Testis (tissue), 3 donors: Measurements from ENCODE around the gene ST3GAL6. TPM values are rescaled to one million over a fixed set of nuclear protein-coding genes. Genes with fewer than 3 reads are reported as not detected.

Experiments used
- DNase-seq: peaks from one replicate; pipeline ENCODE4 v3.0.0-alpha.2; 2019
- H3K27ac ChIP-seq, 2 donors: fragments of 200-600 bp; sonication (generic); one replicate each; pipeline ENCODE4 v1.5.1; 2019
- H3K27me3 ChIP-seq: fragments of 200-600 bp; sonication (generic); one replicate; pipeline ENCODE4 v1.5.1; 2019
- H3K36me3 ChIP-seq: fragments of 200-600 bp; sonication (generic); one replicate; pipeline ENCODE4 v1.5.1; 2017; ENCODE audit warnings: low read depth; ENCODE audit errors: missing control alignments
- H3K4me1 ChIP-seq: fragments of 200-600 bp; sonication (generic); one replicate; pipeline ENCODE4 v1.5.1; 2019
- H3K4me3 ChIP-seq, 2 donors: fragments of 200-600 bp; sonication (generic); one replicate each; pipeline ENCODE4 v1.5.1; 2017 to 2019
- H3K9me3 ChIP-seq: fragments of 200-600 bp; sonication (generic); one replicate; pipeline ENCODE4 v1.5.1; 2017
- POLR2A ChIP-seq: fragments of 450-650 bp; IDR thresholded peaks from one replicate; pipeline ENCODE4 v1.6.1; 2017; ENCODE audit warnings: antibody characterized with exemption, mild to moderate bottlenecking, moderate library complexity
- WGBS, 2 donors: methylation state at CpG; one replicate each; pipeline ENCODE4 v1.1.5; 2018; 5-methylcytosine and 5-hydroxymethylcytosine counted together
- intact Hi-C: fragments of 100-400 bp; cut with DNase I; formaldehyde crosslinking; loops from one replicate; pipeline ENCODE4 v1.15.1; 2023; ENCODE audit warnings: low total_unique reads
- polyA plus RNA-seq: library from polyadenylated mRNA; stranded (reverse); fragments of 350-450 nt; fragmentation: Illumina TruSeq; extraction: RNeasy Lipid Tissue Mini Kit (QIAGEN cat#74804); gene quantifications from one replicate; pipeline ENCODE4 v1.2.3, GENCODE V29; 2014; ENCODE audit warnings: low read depth, low replicate concordance; ENCODE audit not compliant: insufficient read depth
- total RNA-seq, 2 donors: library from RNA; depleted of rRNA; stranded (reverse); fragments of >200 nt; gene quantifications; one replicate each; pipeline ENCODE4 v1.2.3, GENCODE V29; 2016
- TF ChIP-seq, protein P1 (sequence below), 3 experiments: fragments of 450-650 bp in 2 of 3; fragments of 200-600 bp in 1 of 3; sonication (generic) in 1 of 3; IDR thresholded peaks; one replicate each; pipeline ENCODE4 v1.5.1; 2016 to 2019; ENCODE audit warnings: antibody characterized with exemption in 3 of 3, mild to moderate bottlenecking in 2 of 3, moderate library complexity in 1 of 3

The ST3GAL6 gene
- total and polyA plus RNA-seq, 3 donors from 2014 or later: 2.1 to 23.4 (median 3.7) TPM

DNA sequence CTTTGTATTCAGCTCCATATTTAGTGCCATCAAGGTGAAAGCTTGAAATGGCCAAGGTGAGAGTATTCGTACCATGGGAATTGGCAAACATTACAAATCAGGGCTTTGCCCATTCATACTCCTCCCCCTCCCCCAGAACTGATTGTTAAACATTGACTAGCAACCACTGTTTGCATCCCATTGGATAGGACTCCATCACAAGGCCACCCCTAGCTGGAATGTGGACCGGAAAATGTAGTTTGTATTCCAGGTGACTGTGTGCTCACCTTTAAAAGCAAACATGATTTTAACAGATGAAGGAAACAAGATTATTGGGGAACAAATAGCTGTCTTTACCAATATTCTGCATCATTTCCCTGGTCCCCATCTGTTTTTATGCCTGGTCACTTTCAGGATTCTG is 14.1 kb downstream of the ST3GAL6 start:
- 93 to 96% methylated on average over 2 of the region's 2 CpGs for WGBS, 2 donors

DNA sequence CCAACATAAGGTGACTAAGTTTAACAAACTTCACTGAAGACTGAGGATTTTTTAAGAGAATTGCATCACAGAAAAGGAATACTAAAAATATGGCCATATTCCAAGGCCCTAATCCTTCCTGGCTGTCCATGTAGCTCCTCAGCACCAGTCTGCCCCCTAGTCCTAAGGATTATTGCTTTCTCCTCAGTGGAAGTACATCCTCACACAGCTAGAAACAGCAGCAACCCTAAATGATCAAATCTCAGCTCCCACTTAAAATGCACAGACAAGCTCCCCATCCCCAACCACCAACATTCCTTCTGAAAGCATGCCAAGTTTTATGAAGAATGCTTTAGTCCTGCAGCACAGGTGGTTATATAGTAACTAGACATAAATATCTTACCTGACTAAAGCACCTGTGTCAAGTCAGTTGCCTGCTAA is 14.7 kb downstream of the ST3GAL6 start:
- H3K9me3 ChIP-seq: no peaks in the 10 kb centered on the region
- H3K4me3 ChIP-seq: no peak overlapping the region
- TF ChIP-seq, protein P1, sequence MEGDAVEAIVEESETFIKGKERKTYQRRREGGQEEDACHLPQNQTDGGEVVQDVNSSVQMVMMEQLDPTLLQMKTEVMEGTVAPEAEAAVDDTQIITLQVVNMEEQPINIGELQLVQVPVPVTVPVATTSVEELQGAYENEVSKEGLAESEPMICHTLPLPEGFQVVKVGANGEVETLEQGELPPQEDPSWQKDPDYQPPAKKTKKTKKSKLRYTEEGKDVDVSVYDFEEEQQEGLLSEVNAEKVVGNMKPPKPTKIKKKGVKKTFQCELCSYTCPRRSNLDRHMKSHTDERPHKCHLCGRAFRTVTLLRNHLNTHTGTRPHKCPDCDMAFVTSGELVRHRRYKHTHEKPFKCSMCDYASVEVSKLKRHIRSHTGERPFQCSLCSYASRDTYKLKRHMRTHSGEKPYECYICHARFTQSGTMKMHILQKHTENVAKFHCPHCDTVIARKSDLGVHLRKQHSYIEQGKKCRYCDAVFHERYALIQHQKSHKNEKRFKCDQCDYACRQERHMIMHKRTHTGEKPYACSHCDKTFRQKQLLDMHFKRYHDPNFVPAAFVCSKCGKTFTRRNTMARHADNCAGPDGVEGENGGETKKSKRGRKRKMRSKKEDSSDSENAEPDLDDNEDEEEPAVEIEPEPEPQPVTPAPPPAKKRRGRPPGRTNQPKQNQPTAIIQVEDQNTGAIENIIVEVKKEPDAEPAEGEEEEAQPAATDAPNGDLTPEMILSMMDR (IDR thresholded peaks at IDR 0.05): no peak
- TF ChIP-seq POLR2A: no peak
- no peak overlapping the region for H3K27ac ChIP-seq
- no peaks in the 10 kb centered on the region for H3K4me1 ChIP-seq
- no peaks in the 10 kb centered on the region for H3K36me3 ChIP-seq
- H3K27me3 ChIP-seq: no peaks in the 10 kb centered on the region
- intact Hi-C loops: no loop called here
- no peak for DNase-seq

More for the DNA sequence above, 14.1 kb downstream of the ST3GAL6 start:
- Histone ChIP-seq H3K36me3 (no peaks in the 10 kb centered on the region), H3K27me3 (no peaks in the 10 kb centered on the region), H3K4me1 (no peaks in the 10 kb centered on the region), H3K9me3 (no peaks in the 10 kb centered on the region), H3K27ac (no peak overlapping the region), H3K4me3 (no peak overlapping the region)
- no peak for DNase-seq
- intact Hi-C loops: no loop called here
- TF ChIP-seq POLR2A: no peak
- TF ChIP-seq, protein P1 (IDR thresholded peaks at IDR 0.05): no peak

DNA sequence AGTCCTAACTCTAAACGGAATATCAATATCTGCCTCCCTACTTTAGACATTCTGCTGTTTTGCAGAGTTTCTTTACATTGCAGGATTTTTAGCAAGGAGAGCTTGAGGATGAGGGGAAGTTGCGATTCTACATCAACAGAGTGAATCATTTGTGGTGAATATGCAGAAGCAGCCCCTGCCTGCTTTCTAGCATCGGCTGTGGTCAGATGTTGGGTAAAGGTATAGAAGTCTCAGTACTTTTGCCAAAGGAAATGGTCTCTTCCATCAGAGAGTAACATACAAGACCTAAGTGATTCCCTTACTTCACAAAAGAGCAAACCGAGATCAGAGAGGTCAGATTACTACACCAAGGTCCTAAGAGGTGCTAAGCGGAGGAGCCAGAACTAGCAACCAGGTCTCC is 15.2 kb downstream of the ST3GAL6 start:
- no peaks in the 10 kb centered on the region for H3K9me3 ChIP-seq
- no peak for DNase-seq
- TF ChIP-seq, protein P1 (IDR thresholded peaks at IDR 0.05): no peak
- no peak for TF ChIP-seq POLR2A
- H3K27ac ChIP-seq: no peak overlapping the region
- intact Hi-C loops: no loop called here
- no peak overlapping the region for H3K4me3 ChIP-seq
- 77 to 88% methylated on average over 5 of the region's 5 CpGs for WGBS, 2 donors
- no peaks in the 10 kb centered on the region for H3K4me1 ChIP-seq
- H3K36me3 ChIP-seq: no peaks in the 10 kb centered on the region
- no peaks in the 10 kb centered on the region for H3K27me3 ChIP-seq

DNA sequence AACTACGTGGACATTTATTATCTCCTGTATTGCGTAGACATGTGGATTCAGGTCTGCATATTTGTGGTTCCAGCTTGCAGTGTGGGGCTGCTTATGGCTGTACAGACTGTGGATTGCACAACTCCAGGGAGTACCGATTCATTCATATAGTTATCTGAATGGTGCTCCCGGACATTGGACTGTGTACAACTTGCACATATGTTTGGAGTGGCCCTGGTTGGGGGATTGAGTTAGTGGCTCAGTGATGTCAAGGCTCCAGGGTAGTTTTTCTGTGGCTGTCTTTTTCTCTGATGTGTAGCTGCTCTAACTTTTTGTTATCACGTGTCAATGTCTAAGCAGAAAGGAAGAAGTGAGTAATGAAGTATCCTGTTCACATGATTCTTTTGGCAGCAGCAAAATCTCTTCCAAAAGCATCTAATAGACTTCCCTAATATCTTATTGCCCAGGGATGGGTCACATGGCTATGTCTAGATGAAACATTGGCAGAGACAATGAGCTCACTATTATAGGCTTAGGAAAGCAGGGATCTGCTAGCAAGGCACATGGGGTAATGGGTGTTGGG is 15.8 kb downstream of the ST3GAL6 start:
- no peak for DNase-seq
- intact Hi-C loops: no loop called here
- no peak for TF ChIP-seq POLR2A
- TF ChIP-seq, protein P1 (IDR thresholded peaks at IDR 0.05): no peak
- Histone ChIP-seq H3K36me3 (no peaks in the 10 kb centered on the region), H3K4me3 (no peak overlapping the region), H3K4me1 (no peaks in the 10 kb centered on the region), H3K27ac (no peak overlapping the region), H3K27me3 (no peaks in the 10 kb centered on the region), H3K9me3 (no peaks in the 10 kb centered on the region)
- WGBS, 2 donors: 67 to 82% methylated on average over 5 of the region's 5 CpGs

DNA sequence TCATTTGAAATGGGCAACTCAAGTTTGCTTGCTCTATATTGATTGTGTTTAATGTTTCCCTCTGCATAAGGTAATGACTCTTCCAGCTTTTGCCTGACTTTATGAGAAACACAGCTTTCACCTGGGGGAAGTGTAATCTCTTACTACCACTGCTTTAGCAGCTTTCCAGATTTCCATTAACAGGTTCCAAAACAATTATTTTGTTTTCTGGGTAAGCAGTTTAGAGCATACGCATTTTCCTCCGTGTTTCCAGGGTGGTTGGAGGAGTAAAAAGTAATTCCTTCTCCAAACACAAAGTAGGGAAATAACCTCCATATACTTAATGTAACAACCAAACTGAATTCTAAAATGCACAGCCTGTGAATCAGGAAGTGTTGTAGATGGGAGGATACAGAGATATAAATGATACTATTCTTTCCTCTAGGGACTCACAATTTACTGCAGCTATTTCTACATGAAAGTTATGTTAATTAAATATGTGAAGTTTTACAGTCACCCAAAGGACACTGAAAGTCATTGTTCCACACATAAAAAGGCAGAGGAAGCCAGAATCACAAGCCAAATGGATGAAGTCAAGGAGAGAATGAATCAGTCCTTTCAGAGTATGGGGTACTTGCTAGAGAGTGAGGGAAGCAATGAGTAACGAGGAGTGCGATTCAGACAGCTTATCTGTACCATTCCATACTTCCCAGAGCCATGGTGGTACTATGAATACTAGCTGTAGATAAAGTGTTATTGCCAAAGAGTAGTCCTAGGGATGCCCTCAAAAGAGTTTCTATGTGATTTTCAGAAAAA is 16.6 kb downstream of the ST3GAL6 start:
- Histone ChIP-seq H3K9me3 (no peaks in the 10 kb centered on the region), H3K4me3 (no peak overlapping the region), H3K36me3 (no peaks in the 10 kb centered on the region), H3K4me1 (no peaks in the 10 kb centered on the region), H3K27ac (no peak overlapping the region), H3K27me3 (no peaks in the 10 kb centered on the region)
- 70 to 87% methylated on average over 4 of the region's 4 CpGs for WGBS, 2 donors
- DNase-seq: no peak
- no peak for TF ChIP-seq POLR2A
- TF ChIP-seq, protein P1 (IDR thresholded peaks at IDR 0.05): no peak
- intact Hi-C loops: no loop called here
